ENCODE results near the gene GNG13. TPM values are rescaled to one million over a fixed set of nuclear protein-coding genes. Genes with fewer than 3 reads are reported as not detected.

GNG13 gene
- total RNA-seq, 1 donor from 2014 or later: not detected

DNA sequence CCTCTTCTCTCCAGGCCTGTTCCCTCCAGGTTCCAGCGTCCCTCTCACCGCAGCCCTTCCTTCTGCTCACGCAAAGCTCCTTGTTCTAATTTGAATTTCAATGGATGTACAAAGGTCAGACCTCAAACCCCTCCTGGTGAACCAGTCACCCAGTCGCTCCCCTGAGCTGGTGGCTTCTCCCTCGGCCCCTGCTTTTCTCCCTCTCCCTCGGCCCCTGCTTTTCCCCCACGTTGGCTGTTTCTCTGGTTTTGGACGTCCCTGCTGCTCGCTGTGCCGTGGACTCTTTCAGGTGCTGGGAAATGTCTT, 48.6 kb downstream of the GNG13 start:
- Histone ChIP-seq H3F3A (ENCODE audit: low read depth) (peaks cover 21% of the 10 kb centered on the region), H4K20me1 (ENCODE audit: low read depth) (no peaks in the 10 kb centered on the region), H3K4me3 (peak overlapping the region; percentile 18), H3K27ac (no peak overlapping the region), H3K27me3 (no peaks in the 10 kb centered on the region), H3K79me2 (ENCODE audit: low read depth) (no peaks in the 10 kb centered on the region), H3K36me3 (no peaks in the 10 kb centered on the region), H3K4me1 (peaks cover 22% of the 10 kb centered on the region), H3K9me3 (ENCODE audit: low read depth) (no peaks in the 10 kb centered on the region), H2AFZ (replicated peaks) (peak overlapping the region; percentile 81), H3K9ac (no peak overlapping the region), H3K4me2 (peak overlapping the region; percentile 73)
- peaks cover 5% of the 10 kb centered on the region for H3K9me3 Mint-ChIP-seq
- DNase-seq (ENCODE audit: low spot score): peak; percentile 61
- H3K27ac Mint-ChIP-seq: peak overlapping the region; percentile 93
- H3K4me3 Mint-ChIP-seq: peak overlapping the region; percentile 73
- peaks cover 34% of the 10 kb centered on the region for H3K4me1 Mint-ChIP-seq
- peaks cover 10% of the 10 kb centered on the region for H3K27me3 Mint-ChIP-seq (ENCODE audit: insufficient read depth, low read depth)
- H3K36me3 Mint-ChIP-seq: no peaks in the 10 kb centered on the region
- TF ChIP-seq, protein P1, sequence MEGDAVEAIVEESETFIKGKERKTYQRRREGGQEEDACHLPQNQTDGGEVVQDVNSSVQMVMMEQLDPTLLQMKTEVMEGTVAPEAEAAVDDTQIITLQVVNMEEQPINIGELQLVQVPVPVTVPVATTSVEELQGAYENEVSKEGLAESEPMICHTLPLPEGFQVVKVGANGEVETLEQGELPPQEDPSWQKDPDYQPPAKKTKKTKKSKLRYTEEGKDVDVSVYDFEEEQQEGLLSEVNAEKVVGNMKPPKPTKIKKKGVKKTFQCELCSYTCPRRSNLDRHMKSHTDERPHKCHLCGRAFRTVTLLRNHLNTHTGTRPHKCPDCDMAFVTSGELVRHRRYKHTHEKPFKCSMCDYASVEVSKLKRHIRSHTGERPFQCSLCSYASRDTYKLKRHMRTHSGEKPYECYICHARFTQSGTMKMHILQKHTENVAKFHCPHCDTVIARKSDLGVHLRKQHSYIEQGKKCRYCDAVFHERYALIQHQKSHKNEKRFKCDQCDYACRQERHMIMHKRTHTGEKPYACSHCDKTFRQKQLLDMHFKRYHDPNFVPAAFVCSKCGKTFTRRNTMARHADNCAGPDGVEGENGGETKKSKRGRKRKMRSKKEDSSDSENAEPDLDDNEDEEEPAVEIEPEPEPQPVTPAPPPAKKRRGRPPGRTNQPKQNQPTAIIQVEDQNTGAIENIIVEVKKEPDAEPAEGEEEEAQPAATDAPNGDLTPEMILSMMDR (IDR thresholded peaks at IDR 0.05): no peak
- TF ChIP-seq EZH2phosphoT487 (IDR thresholded peaks at IDR 0.05): no peak
- no peak for TF ChIP-seq EZH2 (IDR thresholded peaks at IDR 0.05)

DNA sequence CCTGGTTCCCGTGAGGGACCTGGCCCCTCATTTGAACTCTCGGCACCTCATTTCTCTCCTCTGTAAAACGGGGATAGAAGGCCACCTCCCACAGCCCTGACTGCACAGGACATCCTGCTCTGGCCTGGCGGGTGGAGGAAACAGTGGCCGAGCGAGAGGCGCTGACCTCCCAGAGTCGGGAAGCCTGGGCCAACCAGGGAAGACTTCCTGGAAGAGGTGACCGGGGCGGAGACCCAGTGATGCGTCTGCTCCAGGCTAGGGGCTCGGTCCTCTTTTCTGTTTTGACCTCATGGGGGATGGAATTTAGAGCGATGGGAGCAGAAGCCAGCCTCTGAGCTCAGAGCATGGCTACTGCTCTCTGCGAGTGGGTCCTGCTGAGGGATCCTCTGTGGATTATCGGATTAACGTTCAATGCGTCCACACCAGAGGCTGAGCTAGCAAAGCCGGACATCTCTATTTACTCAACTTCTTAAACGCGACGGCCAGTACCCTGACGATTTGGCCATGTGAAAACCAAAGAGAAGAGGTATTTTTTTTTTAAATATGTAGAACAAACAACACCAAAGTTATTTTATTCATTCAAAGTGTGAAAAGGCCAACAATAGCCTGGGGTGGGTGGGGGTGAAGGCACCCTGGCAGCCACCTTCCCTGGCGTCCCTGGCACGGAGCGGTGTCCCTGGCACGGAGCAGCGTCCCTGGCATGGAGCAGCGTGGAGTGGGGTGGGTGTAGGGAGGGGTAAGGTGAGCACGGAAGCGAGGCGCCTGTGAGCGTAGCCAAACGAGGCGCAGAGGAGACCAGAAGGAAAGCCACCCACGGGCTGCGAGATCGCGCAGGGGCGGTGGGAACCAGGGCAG, 49.2 kb downstream of the GNG13 start:
- peaks cover 2% of the 10 kb centered on the region for H3K9me3 Mint-ChIP-seq
- Histone ChIP-seq H3K9me3 (ENCODE audit: low read depth) (no peaks in the 10 kb centered on the region), H3K79me2 (ENCODE audit: low read depth) (no peaks in the 10 kb centered on the region), H3K27ac (no peak overlapping the region), H3K4me1 (peaks cover 22% of the 10 kb centered on the region), H2AFZ (replicated peaks) (peak overlapping the region; percentile 81), H3K27me3 (no peaks in the 10 kb centered on the region), H4K20me1 (ENCODE audit: low read depth) (no peaks in the 10 kb centered on the region), H3K9ac (no peak overlapping the region), H3F3A (ENCODE audit: low read depth) (peaks cover 21% of the 10 kb centered on the region), H3K4me2 (peak overlapping the region; percentile 73), H3K4me3 (no peak overlapping the region), H3K36me3 (no peaks in the 10 kb centered on the region)
- H3K27ac Mint-ChIP-seq: peak overlapping the region; percentile 93
- H3K4me3 Mint-ChIP-seq: peak overlapping the region; percentile 73
- H3K27me3 Mint-ChIP-seq (ENCODE audit: insufficient read depth, low read depth): peaks cover 10% of the 10 kb centered on the region
- no peak for TF ChIP-seq EZH2phosphoT487 (IDR thresholded peaks at IDR 0.05)
- TF ChIP-seq, protein P1 (IDR thresholded peaks at IDR 0.05): no peak
- TF ChIP-seq EZH2 (IDR thresholded peaks at IDR 0.05): no peak
- peaks cover 34% of the 10 kb centered on the region for H3K4me1 Mint-ChIP-seq
- H3K36me3 Mint-ChIP-seq: no peaks in the 10 kb centered on the region
- DNase-seq (ENCODE audit: low spot score): peak; percentile 58

DNA sequence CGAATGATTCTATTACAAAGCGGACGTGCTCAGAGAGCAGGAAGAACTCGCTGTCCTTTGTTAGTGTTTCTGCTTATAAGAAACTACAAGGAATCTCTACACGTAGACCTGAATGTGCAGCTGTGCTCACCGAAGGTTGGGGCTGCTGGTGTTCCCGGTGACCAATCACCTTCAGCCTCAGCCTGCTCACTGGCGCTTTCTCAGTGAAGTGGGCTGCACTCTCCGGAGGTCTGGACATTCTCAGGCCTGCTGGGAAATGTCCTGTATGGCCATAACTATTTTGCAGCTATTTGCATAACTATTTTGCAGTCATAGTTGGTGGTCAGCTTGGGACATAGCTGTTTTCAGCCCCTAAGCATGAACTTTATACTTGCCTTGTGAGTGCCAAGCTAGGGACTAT, 50.0 kb downstream of the GNG13 start:
- Histone ChIP-seq H4K20me1 (ENCODE audit: low read depth) (no peaks in the 10 kb centered on the region), H3K9ac (no peak overlapping the region), H3K4me2 (peak overlapping the region; percentile 73), H3K4me1 (peaks cover 22% of the 10 kb centered on the region), H3K27me3 (no peaks in the 10 kb centered on the region), H3K9me3 (ENCODE audit: low read depth) (no peaks in the 10 kb centered on the region), H3K36me3 (no peaks in the 10 kb centered on the region), H2AFZ (replicated peaks) (no peak overlapping the region), H3K27ac (no peak overlapping the region), H3K79me2 (ENCODE audit: low read depth) (no peaks in the 10 kb centered on the region), H3K4me3 (no peak overlapping the region), H3F3A (ENCODE audit: low read depth) (peaks cover 21% of the 10 kb centered on the region)
- peaks cover 8% of the 10 kb centered on the region for H3K27me3 Mint-ChIP-seq (ENCODE audit: insufficient read depth, low read depth)
- DNase-seq (ENCODE audit: low spot score): no peak
- no peak for TF ChIP-seq EZH2phosphoT487 (IDR thresholded peaks at IDR 0.05)
- no peak for TF ChIP-seq EZH2 (IDR thresholded peaks at IDR 0.05)
- TF ChIP-seq, protein P1 (IDR thresholded peaks at IDR 0.05): no peak
- no peaks in the 10 kb centered on the region for H3K36me3 Mint-ChIP-seq
- peak overlapping the region; percentile 42 for H3K27ac Mint-ChIP-seq
- no peaks in the 10 kb centered on the region for H3K9me3 Mint-ChIP-seq
- H3K4me1 Mint-ChIP-seq: peaks cover 34% of the 10 kb centered on the region
- peak overlapping the region; percentile 43 for H3K4me3 Mint-ChIP-seq
